HG02884 (cell line): ENCODE data around the gene BBX.

ENCODE experiments used
- ATAC-seq: cut with Tn5 transposase; IDR thresholded peaks from one replicate; pipeline ENCODE4 v1.9.1; 2021; ENCODE audit warnings: mild to moderate bottlenecking, moderate library complexity; ENCODE audit not compliant: unreplicated experiment

The BBX gene

DNA sequence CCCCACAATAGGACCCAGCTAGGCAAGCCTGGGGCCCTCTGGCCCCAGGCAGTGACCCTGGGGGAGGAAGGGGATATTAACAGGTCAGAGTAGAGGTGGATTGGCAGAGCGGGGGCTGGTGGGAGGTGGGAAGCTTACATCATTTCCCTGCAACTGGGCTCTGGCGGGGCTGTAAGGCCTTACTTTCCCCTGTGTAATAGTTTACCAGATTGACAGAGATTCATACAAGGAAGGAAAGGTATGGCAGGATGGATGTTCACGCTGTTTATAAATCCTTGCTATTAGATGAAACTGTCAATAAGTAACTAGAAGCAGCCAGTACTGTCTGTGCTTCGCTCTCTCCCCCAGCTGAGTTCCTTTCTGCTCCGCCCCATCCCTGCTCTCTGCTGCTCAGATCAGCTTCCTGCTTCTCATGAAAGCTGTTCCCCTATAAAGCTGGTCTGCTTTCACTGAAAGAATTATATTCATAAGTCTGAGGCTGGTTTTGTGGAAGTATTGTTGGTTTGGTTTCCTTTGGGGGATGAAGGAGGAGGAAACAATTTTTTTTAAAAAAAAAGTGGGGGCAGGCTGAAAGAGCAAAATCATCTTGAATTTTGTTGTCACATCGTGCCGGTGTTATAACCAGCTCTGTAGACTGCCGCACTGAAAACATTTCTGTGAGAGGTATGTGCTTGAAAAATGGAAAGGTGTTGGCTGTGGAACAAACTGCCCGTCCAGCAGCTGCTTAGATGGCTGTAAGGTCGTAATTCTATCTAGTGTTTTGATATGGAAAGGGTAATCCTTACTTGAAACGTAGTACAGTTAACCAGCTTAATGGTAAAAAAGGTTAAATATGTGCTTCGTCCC lies 76.4 kb downstream of the BBX start:
- ATAC-seq: peak; percentile 89

DNA sequence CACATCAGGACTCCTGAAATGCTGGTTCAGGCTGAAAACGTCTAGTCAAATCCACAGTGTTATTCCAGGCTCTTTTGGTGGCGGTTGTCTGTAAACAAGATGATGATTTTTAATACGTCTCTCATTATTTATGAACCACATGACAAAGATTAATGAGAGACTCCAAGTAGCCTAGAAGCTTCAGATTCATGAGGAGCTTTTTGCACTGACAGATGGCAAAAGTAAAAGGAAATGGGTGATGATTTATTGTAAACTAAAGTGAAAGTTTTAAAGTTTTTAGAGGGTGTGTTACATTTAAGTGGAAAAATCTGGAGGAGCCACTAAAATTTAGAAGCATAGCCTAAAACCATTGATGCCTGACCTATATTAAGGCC lies 77.0 kb downstream of the BBX start:
- ATAC-seq: no peak

DNA sequence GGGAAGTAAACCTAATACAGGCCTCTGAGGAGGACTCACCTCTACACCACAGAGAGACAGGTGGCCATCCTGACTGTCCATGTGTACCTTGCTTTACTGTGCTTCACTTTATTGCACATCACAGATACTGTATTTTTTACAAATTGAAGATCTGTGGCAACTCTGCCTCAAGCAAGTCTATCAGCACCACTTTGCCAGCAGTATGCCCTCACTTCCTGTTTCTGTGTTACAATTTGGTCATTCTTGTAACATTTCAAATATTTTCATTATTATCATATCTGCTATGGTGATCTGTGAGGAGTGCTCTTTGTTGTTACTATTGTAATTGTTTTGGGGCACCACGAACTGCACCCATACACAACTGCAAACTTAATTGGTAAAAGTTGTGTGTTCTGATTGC lies 78.0 kb downstream of the BBX start:
- ATAC-seq: no peak

DNA sequence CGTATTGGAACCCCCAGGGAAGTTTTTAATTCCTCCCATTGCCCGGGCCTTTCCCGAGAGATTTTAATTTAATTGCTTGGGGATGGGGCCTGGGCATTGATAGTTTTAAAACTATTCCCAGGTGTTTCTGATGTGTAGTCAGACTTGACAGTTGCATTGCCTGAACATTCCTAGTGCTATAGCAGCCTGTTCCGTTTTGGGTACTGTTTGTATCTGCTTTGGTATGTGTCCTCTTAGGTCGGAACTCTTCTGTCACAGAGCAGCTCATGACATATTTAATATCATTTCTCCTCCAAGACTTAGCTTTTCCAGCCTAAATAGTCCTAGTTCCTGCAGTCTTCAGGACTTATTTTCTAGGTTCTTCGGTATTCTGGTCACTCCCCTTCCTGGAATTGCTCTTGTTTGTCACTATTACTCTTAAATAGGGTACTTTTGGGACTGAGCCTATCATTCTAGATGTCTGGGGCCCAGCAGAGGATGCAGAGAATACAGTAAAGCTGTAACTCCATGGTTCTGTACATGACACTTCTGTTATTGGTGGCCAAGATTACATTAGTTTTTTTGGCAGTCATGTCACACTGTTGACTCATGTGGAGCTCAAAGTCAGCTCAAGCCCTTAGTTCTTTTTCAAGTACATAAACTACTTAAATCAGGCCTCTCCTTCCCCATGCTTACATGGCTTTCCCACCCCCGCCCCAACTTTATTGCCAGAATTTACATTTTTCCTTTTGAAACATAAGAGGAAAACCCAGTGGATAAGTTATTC lies 81.5 kb downstream of the BBX start:
- ATAC-seq: no peak

DNA sequence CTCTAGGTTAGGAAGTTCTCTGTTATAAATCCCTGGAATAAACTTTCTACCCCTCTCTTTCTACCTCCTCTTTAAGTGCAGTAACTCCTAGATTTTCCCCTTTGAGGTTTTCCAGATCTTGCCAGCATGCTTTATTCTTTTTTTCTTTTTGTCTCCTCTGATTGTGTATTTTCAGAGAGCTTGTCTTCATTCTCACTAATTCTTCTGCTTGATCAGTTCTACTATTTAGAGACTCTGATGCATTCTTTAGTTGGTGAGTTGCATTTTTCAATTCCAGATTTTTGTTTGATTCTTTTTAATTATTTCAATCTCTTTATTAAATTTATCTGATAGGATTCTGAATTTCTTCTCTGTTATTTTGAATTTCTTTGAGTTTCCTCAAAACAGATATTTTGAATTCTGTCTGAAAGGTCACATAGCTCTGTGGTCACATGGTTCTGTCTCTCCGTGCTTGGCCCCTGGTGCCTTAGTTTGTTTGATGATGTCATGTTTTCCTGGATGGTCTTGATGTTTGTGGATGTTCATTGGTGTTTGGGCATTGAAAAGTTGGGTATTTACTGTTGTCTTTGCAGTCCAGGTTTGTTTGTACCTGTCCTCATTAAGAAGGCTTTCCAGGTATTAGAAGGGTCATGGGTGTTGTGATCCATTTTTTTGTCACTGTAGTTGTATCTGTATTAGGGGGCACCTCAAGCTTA lies 89.2 kb downstream of the BBX start:
- no peak for ATAC-seq

DNA sequence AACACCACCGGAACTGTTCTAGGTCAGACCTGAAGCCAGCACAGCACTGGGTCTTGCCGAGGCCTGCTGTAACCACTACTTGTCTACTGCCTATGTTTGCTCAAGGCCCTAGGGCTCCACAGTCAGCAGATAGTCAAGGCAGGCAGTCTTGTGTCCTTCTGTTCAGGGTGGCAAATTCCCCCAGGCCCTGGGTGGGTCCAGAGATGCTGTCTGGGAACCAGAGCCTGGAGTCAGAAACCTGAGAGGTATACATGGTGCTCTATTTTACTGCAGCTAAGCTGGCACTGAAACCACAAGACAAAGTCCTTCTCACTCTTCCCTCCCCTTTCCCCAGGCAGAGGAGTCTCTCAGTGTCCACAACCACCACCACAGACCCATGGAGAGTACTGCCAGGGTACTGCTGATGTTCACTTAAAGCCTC lies 89.9 kb downstream of the BBX start:
- no peak for ATAC-seq

GRCh38 chr3:107619549-107619948 lies 96.8 kb downstream of the BBX start:
- no peak for ATAC-seq

DNA sequence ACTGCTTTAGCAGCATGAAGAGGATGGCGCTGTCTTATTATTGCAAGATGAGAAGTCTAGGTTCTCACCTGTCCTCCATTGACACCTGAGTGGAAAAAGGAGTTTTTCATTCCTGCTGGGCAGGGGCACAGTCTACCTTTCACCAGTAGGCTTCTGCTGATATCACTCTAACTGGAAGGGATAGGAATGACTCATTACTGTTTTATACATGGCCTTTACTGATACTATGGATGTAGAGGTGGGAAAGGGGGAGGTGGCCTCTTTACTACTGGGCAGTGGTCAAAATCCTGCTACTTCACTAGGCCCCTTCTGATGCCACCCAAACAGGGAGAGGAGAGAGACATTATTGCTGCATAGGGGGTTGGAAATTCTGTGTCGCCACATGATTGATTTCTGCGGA lies 97.8 kb downstream of the BBX start:
- no peak for ATAC-seq

GRCh38 chr3:107621465-107621864 lies 98.7 kb downstream of the BBX start:
- no peak for ATAC-seq

DNA sequence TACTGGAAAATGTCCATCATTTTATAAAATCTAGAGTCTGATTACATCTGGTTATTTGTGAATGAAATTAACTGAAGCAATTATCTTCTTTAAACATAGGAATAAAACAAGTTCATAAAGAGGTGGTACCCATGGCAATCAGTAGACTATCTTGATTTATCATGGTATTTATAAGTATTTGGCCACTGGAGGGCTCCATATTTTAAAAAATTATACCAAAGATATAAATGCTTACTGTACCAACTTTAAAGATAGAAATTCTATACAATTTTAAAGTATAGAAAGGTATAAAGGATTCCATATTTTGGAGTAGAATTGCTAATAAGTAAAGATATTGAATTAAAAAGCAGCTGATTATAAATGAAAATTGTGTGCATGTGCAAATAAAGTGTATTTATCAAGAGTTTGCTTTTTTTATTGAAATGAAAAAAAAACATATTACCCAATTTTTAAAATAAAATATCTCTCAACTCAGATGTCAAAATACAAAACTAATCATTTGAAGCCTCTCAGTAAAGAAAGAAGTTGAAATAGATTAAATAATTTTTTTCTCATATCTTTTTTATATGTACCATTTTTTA lies 105.3 kb downstream of the BBX start:
- no peak for ATAC-seq

DNA sequence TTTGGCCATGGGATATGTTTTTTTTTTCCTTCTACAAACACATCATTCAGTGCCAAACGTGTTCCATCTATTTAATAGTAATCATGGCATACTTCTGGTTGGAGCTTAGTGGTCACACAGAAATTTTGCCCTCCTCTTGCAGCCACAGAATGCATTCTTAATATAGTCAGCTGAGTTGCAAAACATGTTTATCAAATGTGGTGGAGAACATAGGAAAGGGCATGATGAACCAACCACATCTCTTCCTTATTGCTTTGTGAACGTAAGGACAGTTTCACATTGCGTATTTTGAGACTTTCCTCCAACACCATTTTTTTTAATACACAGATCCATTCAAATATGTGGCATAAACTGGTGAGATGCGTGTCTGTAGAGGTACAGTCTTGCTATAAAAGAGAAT lies 106.8 kb downstream of the BBX start:
- ATAC-seq: no peak

DNA sequence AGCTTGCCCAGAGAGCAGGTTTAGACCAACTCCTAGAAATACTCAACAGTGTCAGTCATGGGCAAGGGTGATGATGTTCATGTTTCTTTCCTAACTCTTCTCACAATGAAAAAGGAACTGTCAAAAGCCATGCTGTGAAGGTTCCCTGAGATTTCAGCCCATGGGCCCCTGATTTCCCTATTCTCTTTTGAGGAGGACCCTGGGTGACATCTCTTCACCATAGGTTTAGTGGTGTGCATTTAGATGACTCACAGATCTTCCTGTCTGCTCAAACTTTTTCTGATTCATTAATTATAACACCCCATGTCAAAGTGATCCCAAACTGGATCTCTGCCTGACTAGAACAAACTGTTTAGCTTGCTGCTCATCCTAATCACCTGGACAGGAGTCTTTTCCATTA lies 108.0 kb downstream of the BBX start:
- ATAC-seq: no peak

- ATAC-seq: no peak
These were observed 109.8 kb downstream of the BBX start for GRCh38 chr3:107632576-107632975.

DNA sequence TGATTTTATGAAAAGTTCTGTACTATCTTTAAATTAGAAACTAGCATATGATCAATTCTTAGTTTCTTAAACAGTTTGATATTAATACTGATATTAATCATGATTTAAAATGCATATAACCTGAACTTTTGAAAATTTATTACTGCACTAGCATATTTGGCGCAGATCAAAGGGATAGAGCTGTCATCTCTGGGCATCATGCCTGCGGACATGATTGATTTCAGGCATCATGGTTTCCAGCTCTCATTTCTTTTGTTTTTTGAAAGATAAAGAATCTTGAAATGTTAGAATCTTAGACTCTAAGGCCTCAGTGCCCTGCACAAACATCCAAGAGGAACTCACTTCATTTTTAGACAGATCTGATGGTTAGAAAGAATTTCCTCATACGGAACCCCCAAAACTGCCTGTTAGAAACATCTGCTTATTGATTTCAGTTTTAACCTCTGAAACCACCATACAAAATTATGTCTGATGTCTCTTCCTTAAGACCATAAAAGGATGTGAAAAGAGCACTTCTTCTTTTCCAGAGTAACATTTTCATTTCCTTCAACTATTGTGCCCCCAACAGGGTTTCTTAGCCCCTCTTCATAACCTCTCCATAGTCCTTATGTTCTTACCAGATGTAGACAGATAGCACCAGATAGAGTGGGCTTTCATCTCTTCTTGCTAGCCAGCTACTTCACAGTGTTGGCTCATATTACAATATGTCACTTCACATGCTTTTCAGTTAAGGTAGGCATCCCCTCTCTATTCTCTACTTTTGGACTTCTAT lies 110.8 kb downstream of the BBX start:
- ATAC-seq: peak; percentile 82

- peak; percentile 48 for ATAC-seq
These were observed 111.3 kb downstream of the BBX start for GRCh38 chr3:107634099-107634489.

- ATAC-seq: no peak
These were observed 114.8 kb downstream of the BBX start for GRCh38 chr3:107637416-107638183.

DNA sequence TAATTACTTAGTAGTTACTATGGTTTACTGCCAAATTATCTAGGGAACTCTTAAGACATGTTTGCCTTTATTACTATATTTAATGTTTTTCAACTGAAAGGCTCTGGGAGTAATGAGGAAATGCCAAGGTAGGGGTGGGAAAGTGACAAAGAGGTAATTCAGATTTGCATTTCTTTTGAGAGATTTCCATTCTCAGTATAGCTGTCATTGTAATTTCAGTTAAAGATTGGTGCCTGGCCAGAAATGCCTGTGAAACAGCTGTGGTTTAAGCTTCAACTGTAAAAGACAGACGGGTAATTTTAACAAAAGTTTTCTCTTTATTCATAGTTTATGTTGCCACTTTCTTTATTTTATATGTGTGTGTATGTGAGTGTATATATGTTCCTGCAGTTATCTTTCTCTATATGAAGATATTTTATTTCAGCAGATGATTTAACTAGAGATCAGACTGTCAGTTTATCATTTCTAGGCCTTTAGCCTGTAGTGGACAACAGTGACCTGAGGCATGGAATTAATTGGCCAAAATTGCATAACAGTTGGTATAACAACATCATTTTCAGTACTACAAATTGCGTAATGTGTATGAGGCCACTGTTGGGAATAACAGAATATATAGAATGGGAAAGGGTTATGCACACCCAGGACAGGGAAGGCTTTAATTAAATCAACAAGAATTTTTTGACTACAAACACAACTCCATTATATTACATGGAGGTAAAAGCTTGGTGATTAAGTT lies 119.0 kb downstream of the BBX start:
- peak; percentile 61 for ATAC-seq

- no peak for ATAC-seq
These were observed 120.5 kb downstream of the BBX start for GRCh38 chr3:107643038-107643883.
